Fibroblast of mammary gland (primary cell): Measurements from ENCODE around the gene IRAK2.
A peak's percentile ranks its signal among the peaks of the same experiment; 100 is the strongest.

Experiments used
- DNase-seq: peaks from one replicate; pipeline ENCODE4 v3.0.0-alpha.2; 2010; ENCODE audit warnings: low read depth
- H3K4me3 ChIP-seq: 2 replicates; pipeline ENCODE4 v1.5.1; 2011; ENCODE audit warnings: low read depth, mild to moderate bottlenecking, low read length, moderate library complexity; ENCODE audit not compliant: control insufficient read depth
- CTCF ChIP-seq: conservative IDR thresholded peaks from 2 replicates; pipeline ENCODE4 v1.5.1; 2011; ENCODE audit warnings: low read depth, low read length, inconsistent platforms; ENCODE audit not compliant: control insufficient read depth, insufficient read depth

Gene IRAK2

GRCh38 chr3:10245081-10245712, 80.5 kb downstream of the IRAK2 start:
- TF ChIP-seq CTCF: no peak
- H3K4me3 ChIP-seq: no peak overlapping the region
- no peak for DNase-seq

GRCh38 chr3:10247679-10248183, 83.0 kb downstream of the IRAK2 start:
- TF ChIP-seq CTCF: no peak
- DNase-seq: no peak
- peak overlapping the region; percentile 56 for H3K4me3 ChIP-seq

GRCh38 chr3:10248184-10248983, 83.7 kb downstream of the IRAK2 start, which contains the start of gene TATDN2:
Gene TATDN2 (plus strand): TSS chr3:10248459. CDS start chr3:10249201, 742 bp downstream.
- peak; percentile 97 for DNase-seq
- peak within 1 kb of the TSS; percentile 89 for H3K4me3 ChIP-seq
- TF ChIP-seq CTCF: no peak

GRCh38 chr3:10248984-10249748, 84.4 kb downstream of the IRAK2 start:
- TF ChIP-seq CTCF: no peak
- DNase-seq: no peak
- H3K4me3 ChIP-seq: peak overlapping the region; percentile 89

GRCh38 chr3:10249833-10250232, 85.1 kb downstream of the IRAK2 start:
- DNase-seq: peak; percentile 32
- H3K4me3 ChIP-seq: peak overlapping the region; percentile 89
- no peak for TF ChIP-seq CTCF

- no peak for TF ChIP-seq CTCF
- no peak overlapping the region for H3K4me3 ChIP-seq
- no peak for DNase-seq
These were observed 86.3 kb downstream of the IRAK2 start for GRCh38 chr3:10251006-10251405.
